ENCODE data around the gene SLC27A1.

GRCh38 chr19:17526922-17527321 is 56.6 kb downstream of the SLC27A1 start:
- TF ChIP-seq, protein P1, sequence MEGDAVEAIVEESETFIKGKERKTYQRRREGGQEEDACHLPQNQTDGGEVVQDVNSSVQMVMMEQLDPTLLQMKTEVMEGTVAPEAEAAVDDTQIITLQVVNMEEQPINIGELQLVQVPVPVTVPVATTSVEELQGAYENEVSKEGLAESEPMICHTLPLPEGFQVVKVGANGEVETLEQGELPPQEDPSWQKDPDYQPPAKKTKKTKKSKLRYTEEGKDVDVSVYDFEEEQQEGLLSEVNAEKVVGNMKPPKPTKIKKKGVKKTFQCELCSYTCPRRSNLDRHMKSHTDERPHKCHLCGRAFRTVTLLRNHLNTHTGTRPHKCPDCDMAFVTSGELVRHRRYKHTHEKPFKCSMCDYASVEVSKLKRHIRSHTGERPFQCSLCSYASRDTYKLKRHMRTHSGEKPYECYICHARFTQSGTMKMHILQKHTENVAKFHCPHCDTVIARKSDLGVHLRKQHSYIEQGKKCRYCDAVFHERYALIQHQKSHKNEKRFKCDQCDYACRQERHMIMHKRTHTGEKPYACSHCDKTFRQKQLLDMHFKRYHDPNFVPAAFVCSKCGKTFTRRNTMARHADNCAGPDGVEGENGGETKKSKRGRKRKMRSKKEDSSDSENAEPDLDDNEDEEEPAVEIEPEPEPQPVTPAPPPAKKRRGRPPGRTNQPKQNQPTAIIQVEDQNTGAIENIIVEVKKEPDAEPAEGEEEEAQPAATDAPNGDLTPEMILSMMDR (IDR thresholded peaks at IDR 0.05), result no peak
- no peak for TF ChIP-seq POLR2A (IDR thresholded peaks at IDR 0.05)
